Mucosa of rectum (tissue), 2 donors: ENCODE measurements around the gene RAB7B.

Experiments used
- H3K27ac ChIP-seq, 2 donors: one replicate each; pipeline ENCODE4 v1.7.0; 2013; ENCODE audit warnings: inconsistent platforms in 2 of 2, low read depth in 2 of 2, low read length in 2 of 2
- H3K27me3 ChIP-seq, 2 donors: one replicate each; pipeline ENCODE4 v1.7.0; 2013; ENCODE audit warnings: low read length in 2 of 2; ENCODE audit not compliant: control insufficient read depth in 2 of 2, insufficient read depth in 2 of 2
- H3K36me3 ChIP-seq, 2 donors: one replicate each; pipeline ENCODE4 v1.7.0; 2013; ENCODE audit warnings: low read length in 2 of 2; ENCODE audit not compliant: control insufficient read depth in 2 of 2, insufficient read depth in 2 of 2
- H3K4me1 ChIP-seq, 2 donors: one replicate each; pipeline ENCODE4 v1.7.0; 2013; ENCODE audit warnings: low read length in 2 of 2, mild to moderate bottlenecking in 1 of 2; ENCODE audit not compliant: control insufficient read depth in 2 of 2, insufficient read depth in 2 of 2
- H3K4me3 ChIP-seq, 2 donors: one replicate each; pipeline ENCODE4 v1.7.0; 2013; ENCODE audit warnings: low read length in 2 of 2
- H3K9ac ChIP-seq, 2 donors: one replicate each; pipeline ENCODE4 v1.7.0; 2013; ENCODE audit warnings: low read length in 2 of 2, low read depth in 1 of 2, mild to moderate bottlenecking in 1 of 2
- H3K9me3 ChIP-seq, 2 donors: one replicate each; pipeline ENCODE4 v1.7.0; 2013; ENCODE audit warnings: low read length in 2 of 2; ENCODE audit not compliant: control insufficient read depth in 2 of 2
- donor health status: healthy.
- donor health status: Normal muscosa, but diverticular disease.

RAB7B gene

DNA sequence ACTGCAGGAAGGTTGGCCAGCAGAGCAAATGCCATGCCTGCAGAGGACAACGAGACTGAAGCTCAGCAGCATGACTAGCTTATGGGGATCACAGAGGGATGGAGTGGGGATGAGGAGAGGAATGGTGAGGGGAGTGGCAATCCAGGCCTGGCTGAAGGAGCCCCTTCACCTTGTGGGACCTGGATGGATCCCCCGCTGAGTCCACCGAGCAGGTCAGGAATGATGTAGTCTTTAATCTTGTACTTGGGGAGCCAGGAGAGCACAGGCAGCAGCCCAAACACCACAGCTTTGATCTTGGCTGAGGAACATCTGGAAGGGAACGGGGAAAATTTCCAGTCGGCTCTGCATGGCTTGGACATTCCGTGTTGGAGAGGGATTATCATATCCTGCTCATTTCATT is 70.4 kb downstream of the RAB7B start:
- peaks cover 5 to 15% of the 10 kb centered on the region in 2 donors for H3K27me3 ChIP-seq
- H3K27ac ChIP-seq, result no peak overlapping the region
- no peaks in the 10 kb centered on the region for H3K9me3 ChIP-seq
- no peaks in the 10 kb centered on the region for H3K4me1 ChIP-seq
- no peaks in the 10 kb centered on the region for H3K36me3 ChIP-seq
- H3K9ac ChIP-seq, result no peak overlapping the region
- H3K4me3 ChIP-seq, result no peak overlapping the region

DNA sequence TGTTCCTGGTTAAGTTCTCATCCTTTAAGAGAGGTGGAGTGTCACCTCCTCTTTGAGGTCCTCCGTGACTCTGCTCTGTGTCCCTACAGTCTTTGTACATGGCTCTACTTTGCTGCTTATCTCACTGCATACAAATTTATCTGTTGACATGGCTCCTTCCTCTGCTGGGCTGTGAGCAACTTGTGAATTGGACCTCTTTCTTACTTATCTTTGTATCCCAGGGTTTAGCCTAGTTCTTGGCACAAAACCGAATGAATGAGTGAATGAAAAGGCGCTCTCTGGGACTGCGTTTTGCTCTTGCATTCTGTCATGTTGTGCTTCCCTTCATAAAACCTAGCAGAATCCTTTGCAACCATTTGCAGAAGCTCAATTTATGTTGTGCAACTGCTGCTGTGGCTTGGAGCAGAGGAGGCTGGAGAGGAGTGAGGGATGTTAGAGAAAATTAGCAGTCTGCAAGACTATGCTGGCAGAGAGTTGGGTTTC is 72.4 kb downstream of the RAB7B start:
- Histone ChIP-seq H3K4me3 (no peak overlapping the region), H3K9ac (no peak overlapping the region), H3K4me1 (no peaks in the 10 kb centered on the region), H3K27ac (no peak overlapping the region), H3K36me3 (no peaks in the 10 kb centered on the region), H3K27me3 (peaks cover 5 to 12% of the 10 kb centered on the region in 2 donors), H3K9me3 (no peaks in the 10 kb centered on the region)

DNA sequence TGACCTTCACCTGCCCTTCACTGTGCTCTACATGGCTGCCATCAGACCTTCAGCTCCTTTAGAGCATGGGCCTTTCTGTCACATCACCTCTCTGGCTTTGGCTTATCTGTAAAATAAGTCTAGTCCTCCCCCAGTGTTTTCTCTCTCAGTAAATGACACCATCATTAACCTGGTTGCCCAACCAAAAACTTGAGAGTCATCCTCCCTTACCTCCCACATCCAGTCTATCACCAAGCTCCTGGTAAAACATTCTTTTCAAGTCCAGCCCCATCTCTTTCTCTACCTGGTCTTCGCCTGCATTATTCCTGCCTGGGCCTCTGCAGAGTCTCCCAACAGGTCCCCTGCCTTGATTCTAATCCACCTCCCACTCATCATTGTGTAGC is 73.0 kb downstream of the RAB7B start:
- no peaks in the 10 kb centered on the region for H3K9me3 ChIP-seq
- no peak overlapping the region for H3K9ac ChIP-seq
- no peak overlapping the region for H3K27ac ChIP-seq

DNA sequence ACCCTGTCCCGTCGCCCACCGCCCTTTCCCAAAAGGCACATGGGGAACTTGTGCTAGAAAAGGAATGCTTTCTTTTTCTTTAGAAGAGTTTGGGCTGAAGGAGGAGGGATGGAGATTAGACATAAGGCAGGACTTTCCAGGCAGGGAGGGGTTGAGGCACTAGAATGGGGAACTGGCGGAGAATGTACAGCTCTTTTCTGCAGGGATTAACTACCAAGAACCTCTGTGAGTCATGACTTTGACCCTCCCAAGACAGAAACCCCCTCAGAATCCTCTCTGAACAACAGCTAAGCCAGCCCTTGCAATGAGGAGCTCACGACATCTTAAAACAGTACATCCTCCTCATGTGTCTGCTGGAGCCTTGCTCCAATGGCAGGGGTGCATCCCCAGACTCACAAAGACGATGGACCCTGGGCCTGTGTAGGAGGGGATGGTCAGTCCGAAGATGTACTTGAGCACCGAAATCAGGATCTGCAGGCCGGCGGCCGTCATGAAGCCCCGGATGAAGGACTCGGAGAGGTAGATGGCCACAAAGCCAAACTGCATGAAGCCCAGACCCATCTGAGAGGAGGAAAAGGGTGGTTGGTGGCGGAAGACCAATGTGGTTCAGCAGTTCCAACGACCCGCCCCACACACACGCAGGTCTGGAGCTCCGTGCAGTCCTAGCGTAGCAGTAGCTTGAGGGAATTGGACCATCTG is 73.5 kb downstream of the RAB7B start:
- no peak overlapping the region for H3K4me3 ChIP-seq
- H3K9ac ChIP-seq, result no peak overlapping the region
- H3K36me3 ChIP-seq, result no peaks in the 10 kb centered on the region
- H3K27ac ChIP-seq, result no peak overlapping the region
- H3K27me3 ChIP-seq, result peaks cover 0 to 10% of the 10 kb centered on the region in 2 donors
- no peaks in the 10 kb centered on the region for H3K9me3 ChIP-seq
- no peaks in the 10 kb centered on the region for H3K4me1 ChIP-seq

More for the DNA sequence above, 73.0 kb downstream of the RAB7B start:
- no peaks in the 10 kb centered on the region for H3K36me3 ChIP-seq
- H3K4me1 ChIP-seq, result no peaks in the 10 kb centered on the region
- no peak overlapping the region for H3K4me3 ChIP-seq
- peaks cover 3 to 10% of the 10 kb centered on the region in 2 donors for H3K27me3 ChIP-seq

DNA sequence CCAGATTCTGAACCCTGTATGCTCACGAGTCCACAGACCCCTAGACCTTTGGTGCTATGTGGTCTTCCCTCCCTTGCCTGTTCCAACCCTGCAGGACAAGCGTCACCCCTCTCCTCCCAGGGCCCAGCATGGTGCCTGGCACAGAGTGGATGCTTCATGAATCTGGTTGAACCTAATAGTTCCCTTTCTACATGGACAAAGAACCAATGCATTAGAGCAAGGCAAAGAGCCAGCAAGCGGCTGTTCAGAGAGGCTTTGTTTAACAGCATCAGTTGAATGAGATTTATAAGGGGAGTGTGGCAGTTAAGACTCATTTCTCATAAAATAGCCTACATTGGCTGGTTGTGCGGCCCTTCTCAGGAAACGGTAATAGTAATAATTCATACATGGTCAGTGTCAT is 74.9 kb downstream of the RAB7B start:
- Histone ChIP-seq H3K27me3 (peaks cover 0 to 7% of the 10 kb centered on the region in 2 donors), H3K9ac (no peak overlapping the region)

DNA sequence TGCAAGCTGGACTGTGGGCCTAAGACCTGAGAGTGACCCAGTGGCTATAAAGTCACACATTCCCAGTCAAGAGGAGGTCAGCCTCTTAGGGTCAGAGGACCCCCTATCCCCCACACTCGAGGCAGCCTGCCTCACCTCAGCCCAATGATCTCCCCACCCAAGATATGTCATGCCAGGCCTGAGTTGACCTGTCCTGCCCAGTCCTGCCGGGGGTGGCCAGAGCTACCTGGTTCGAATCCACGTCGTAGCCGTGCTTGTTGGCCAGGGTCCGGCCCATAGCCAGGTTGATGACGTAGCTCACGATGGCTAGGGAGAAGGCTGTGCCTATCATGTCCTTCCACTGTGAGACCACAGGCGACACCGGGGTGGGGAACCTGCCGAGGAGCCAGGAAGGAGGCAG is 75.5 kb downstream of the RAB7B start:
- peaks cover 0 to 6% of the 10 kb centered on the region in 2 donors for H3K27me3 ChIP-seq
- H3K9ac ChIP-seq, result no peak overlapping the region
- H3K4me3 ChIP-seq, result no peak overlapping the region
- H3K4me1 ChIP-seq, result no peaks in the 10 kb centered on the region
- H3K27ac ChIP-seq, result no peak overlapping the region
- no peaks in the 10 kb centered on the region for H3K36me3 ChIP-seq
- no peaks in the 10 kb centered on the region for H3K9me3 ChIP-seq

More for the DNA sequence above, 74.9 kb downstream of the RAB7B start:
- H3K4me1 ChIP-seq, result no peaks in the 10 kb centered on the region
- H3K9me3 ChIP-seq, result no peaks in the 10 kb centered on the region
- H3K36me3 ChIP-seq, result no peaks in the 10 kb centered on the region
- H3K4me3 ChIP-seq, result no peak overlapping the region
- H3K27ac ChIP-seq, result no peak overlapping the region

DNA sequence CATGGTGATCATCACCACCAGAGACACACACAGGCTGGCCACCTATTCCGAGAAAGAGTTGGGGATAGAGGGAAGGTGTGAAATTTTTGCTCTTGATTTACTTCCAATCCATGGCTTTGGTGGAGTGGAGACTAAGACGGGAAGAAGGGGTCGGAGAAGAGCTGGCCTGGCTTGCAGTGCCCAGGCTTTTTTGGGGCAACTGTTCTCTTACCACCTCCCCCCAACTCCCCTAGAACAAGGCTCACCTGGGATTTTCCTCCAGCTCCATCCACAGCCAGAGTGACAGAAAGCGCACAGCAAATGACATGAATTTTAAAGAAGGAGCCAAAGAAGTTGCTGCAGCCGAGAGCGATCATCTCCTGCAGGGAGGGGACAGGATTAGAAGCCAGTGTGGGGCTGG is 75.9 kb downstream of the RAB7B start:
- no peaks in the 10 kb centered on the region for H3K9me3 ChIP-seq
- no peak overlapping the region for H3K27ac ChIP-seq
- H3K4me3 ChIP-seq, result no peak overlapping the region
- H3K36me3 ChIP-seq, result no peaks in the 10 kb centered on the region
- H3K4me1 ChIP-seq, result no peaks in the 10 kb centered on the region
- H3K9ac ChIP-seq, result no peak overlapping the region
- H3K27me3 ChIP-seq, result peaks cover 0 to 1% of the 10 kb centered on the region in 2 donors
